ENCODE results near the gene ARSG. TPM values are rescaled to one million over a fixed set of nuclear protein-coding genes. Genes with fewer than 3 reads are reported as not detected.

The ARSG gene
- total and polyA plus RNA-seq, 9 of the 15 experiments (the other 6 are each of a cell fraction or from before 2014, with no cell fraction given): 1.0 to 5.6 (median 1.8) TPM

DNA sequence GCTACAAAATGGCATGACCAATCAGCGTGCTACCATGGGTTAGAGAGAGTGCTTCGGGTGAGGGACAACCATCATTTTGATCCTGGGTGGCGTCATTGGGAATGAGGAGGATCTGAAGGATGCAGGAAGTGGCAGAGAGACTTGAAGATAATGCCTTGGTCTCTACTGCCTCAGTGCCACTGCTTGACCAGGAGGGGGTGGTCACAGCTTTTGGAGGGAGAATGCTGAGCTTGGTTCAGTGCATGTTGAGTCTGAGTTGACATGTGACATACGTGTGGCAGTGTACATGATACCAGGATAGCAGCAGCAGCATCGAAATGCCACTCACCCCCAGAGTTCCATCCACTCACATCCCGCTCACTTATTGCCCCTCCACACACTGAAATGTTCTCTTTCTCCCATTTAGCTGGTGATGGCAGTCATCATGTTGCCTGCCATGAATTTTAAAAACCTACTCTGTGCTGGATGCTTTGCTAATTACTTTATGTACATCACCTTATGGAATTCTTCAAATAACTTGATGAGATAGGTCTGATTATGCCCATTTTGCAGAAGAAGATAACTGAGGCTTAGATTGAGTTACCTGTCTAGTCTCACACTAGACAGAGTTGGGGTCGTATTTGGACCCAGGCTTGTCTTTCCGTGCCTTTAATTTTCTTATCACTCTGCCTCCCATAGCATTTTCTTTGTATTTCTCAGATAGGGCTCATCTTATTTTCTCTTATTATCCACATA, 36.7 kb downstream of the ARSG start (continued):
- TF ChIP-seq ZBTB11 (CRISPR knock-in tag; IDR thresholded peaks at IDR 0.05): no peak

- Histone ChIP-seq H3K9me3 (replicated peaks; ENCODE audit: control insufficient read depth, insufficient read depth, low read depth, low read length) (no peaks in the 10 kb centered on the region; the same call in 1 of the 2 replicates), H3K27me3 (ENCODE audit: control insufficient read depth in 2 of 2, insufficient read depth in 2 of 2, low read length in 2 of 2) (peaks cover 0 to 35% of the 10 kb centered on the region in 2 experiments; a peak in 3 of 5 replicates), H4K20me1 (replicated peaks; ENCODE audit: control insufficient read depth, insufficient read depth, low read length) (no peaks in the 10 kb centered on the region), H3K4me3 (no peak overlapping the region), H3K4me1 (replicated peaks in 1 of 2; ENCODE audit: control insufficient read depth in 2 of 2, insufficient read depth in 2 of 2, low read length in 2 of 2) (no peaks in the 10 kb centered on the region), H3K36me3 (ENCODE audit: control insufficient read depth, insufficient read depth, low read length) (no peaks in the 10 kb centered on the region), H3K9ac (ENCODE audit: insufficient read depth in 1 of 2, low read depth in 2 of 2, low read length in 2 of 2) (no peak overlapping the region), H3K27ac (ENCODE audit: extremely low read depth, low read depth, low read length) (no peak overlapping the region), H3K9me1 (ENCODE audit: control insufficient read depth, insufficient read depth, low read length) (no peaks in the 10 kb centered on the region), H2AFZ (ENCODE audit: low read depth, low read length) (no peak overlapping the region), H3K4me2 (ENCODE audit: insufficient read depth, low read length) (no peak overlapping the region), H3K79me2 (ENCODE audit: control insufficient read depth, insufficient read depth, low read length) (no peaks in the 10 kb centered on the region)
- DNase-seq (ENCODE audit: extremely low read depth in 1 of 4, low spot score in 3 of 4) (no peak), FAIRE-seq (no peak), ATAC-seq (no peak)
- no TSS peak for BruUV-seq (replicated peaks)
- intact Hi-C loops (cut with micrococcal nuclease) (no loop called here), in situ Hi-C loops (cut with MboI) (no loop called here)
- WGBS (ENCODE audit: insufficient coverage, low coverage, missing lambda C conversion rate): 2% methylated on average over 4 of the region's 4 CpGs
- ChIA-PET CTCF (ENCODE audit: low intra/inter-chr PET ratio) (no interaction called here), POLR2A (interaction anchor here (1.0 kb wide), 1 partner anchor 77 kb away, joined by 3 read pairs; no protein-coding TSS in a partner anchor)
- TF ChIP-seq MTA1 (IDR thresholded peaks at IDR 0.05; ENCODE audit: borderline replicate concordance) (no peak), E2F4 (CRISPR knock-in tag; IDR thresholded peaks at IDR 0.05; ENCODE audit: low read depth) (no peak)
- TF ChIP-seq, protein P1, sequence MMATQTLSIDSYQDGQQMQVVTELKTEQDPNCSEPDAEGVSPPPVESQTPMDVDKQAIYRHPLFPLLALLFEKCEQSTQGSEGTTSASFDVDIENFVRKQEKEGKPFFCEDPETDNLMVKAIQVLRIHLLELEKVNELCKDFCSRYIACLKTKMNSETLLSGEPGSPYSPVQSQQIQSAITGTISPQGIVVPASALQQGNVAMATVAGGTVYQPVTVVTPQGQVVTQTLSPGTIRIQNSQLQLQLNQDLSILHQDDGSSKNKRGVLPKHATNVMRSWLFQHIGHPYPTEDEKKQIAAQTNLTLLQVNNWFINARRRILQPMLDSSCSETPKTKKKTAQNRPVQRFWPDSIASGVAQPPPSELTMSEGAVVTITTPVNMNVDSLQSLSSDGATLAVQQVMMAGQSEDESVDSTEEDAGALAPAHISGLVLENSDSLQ (IDR thresholded peaks at IDR 0.05): no peak
These were observed 37.4 kb downstream of the ARSG start for GRCh38 chr17:68328676-68329075.
